Measurements from ENCODE around the gene ANAPC4.

DNA sequence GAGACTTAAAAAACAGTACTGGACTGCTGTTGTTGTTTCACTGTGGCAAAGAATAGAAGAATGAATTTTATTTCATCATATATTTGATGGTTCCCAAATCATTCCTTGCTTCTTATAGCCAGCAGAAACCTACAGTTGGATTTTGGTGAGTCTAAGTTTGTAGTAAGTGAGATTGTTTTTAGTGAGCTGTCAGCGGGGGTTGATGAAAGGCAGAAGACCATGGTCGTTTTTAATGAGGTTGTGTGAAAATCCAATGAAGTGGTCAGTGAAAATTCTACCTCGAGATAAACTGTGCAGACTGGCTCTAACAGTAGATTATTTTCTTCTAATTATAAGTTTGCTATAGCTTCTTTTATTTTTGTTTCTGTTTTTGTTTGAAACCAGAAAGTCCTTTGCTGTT lies 36.2 kb downstream of the ANAPC4 start:
- TF ChIP-seq, protein P1, sequence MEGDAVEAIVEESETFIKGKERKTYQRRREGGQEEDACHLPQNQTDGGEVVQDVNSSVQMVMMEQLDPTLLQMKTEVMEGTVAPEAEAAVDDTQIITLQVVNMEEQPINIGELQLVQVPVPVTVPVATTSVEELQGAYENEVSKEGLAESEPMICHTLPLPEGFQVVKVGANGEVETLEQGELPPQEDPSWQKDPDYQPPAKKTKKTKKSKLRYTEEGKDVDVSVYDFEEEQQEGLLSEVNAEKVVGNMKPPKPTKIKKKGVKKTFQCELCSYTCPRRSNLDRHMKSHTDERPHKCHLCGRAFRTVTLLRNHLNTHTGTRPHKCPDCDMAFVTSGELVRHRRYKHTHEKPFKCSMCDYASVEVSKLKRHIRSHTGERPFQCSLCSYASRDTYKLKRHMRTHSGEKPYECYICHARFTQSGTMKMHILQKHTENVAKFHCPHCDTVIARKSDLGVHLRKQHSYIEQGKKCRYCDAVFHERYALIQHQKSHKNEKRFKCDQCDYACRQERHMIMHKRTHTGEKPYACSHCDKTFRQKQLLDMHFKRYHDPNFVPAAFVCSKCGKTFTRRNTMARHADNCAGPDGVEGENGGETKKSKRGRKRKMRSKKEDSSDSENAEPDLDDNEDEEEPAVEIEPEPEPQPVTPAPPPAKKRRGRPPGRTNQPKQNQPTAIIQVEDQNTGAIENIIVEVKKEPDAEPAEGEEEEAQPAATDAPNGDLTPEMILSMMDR (conservative IDR thresholded peaks at IDR 0.05; ENCODE audit: low read length) = no peak
- TF ChIP-seq EZH2phosphoT487 (IDR thresholded peaks at IDR 0.05; ENCODE audit: borderline replicate concordance, low read depth, low read length) = no peak
